K562 (cell line): ENCODE results near the gene SVIP. TPM values are rescaled to one million over a fixed set of nuclear protein-coding genes. Genes with fewer than 3 reads are reported as not detected.

ENCODE experiments used
- ARID1B ChIP-seq: fragments of 450-650 bp; IDR thresholded peaks from 2 replicates; pipeline ENCODE4 v1.6.1; 2016; ENCODE audit warnings: antibody characterized with exemption, mild to moderate bottlenecking, inconsistent platforms
- CHCHD3 ChIP-seq: fragments of 250-450 bp; sonication (Bioruptor Pico); IDR thresholded peaks from 2 replicates; pipeline ENCODE4 v2.1.2; 2022; ENCODE audit warnings: mild to moderate bottlenecking
- DDX20 ChIP-seq: fragments of 450-650 bp; IDR thresholded peaks from 2 replicates; pipeline ENCODE4 v1.6.1; 2016; ENCODE audit warnings: missing genetic modification characterization, low read depth, mild to moderate bottlenecking, missing compliant biosample characterization, moderate library complexity
- DPF2 ChIP-seq: fragments of 450-650 bp; IDR thresholded peaks from 2 replicates; pipeline ENCODE4 v1.6.1; 2016
- ETV5 ChIP-seq: sonication (generic); formaldehyde crosslinking; IDR thresholded peaks from 2 replicates; pipeline ENCODE4 v1.4.0; 2020; ENCODE audit warnings: low read depth, mild to moderate bottlenecking, missing genetic modification reagents
- HNRNPLL ChIP-seq: fragments of 200-400 bp; formaldehyde crosslinking; IDR thresholded peaks from 2 replicates; pipeline ENCODE4 v1.6.1; 2017; ENCODE audit warnings: low read length, low read depth, mild to moderate bottlenecking; ENCODE audit not compliant: poor library complexity, severe bottlenecking
- KAT2B ChIP-seq: IDR thresholded peaks from one replicate; pipeline ENCODE4 v1.6.1; 2012; ENCODE audit warnings: low read depth, mild to moderate bottlenecking, control low read depth, inconsistent platforms, low read length, moderate library complexity
- LEF1 ChIP-seq: fragments of 450-650 bp; IDR thresholded peaks from 2 replicates; pipeline ENCODE4 v1.6.1; 2016; ENCODE audit warnings: mild to moderate bottlenecking
- MIER1 ChIP-seq: fragments of 450-650 bp; IDR thresholded peaks from 2 replicates; pipeline ENCODE4 v1.6.1; 2016; ENCODE audit warnings: antibody characterized with exemption, mild to moderate bottlenecking, low read depth
- NFE2 ChIP-seq: IDR thresholded peaks from 2 replicates; pipeline ENCODE4 v1.6.1; 2014; ENCODE audit warnings: antibody characterized with exemption, low read depth
- NR3C1 ChIP-seq: sonication (generic); formaldehyde crosslinking; IDR thresholded peaks from 2 replicates; pipeline ENCODE4 v1.8.1; 2022; ENCODE audit warnings: missing genetic modification reagents
- PCBP2 ChIP-seq: fragments of 200-400 bp; formaldehyde crosslinking; IDR thresholded peaks from 2 replicates; pipeline ENCODE4 v1.6.1; 2018; ENCODE audit warnings: low read length, low read depth, mild to moderate bottlenecking, moderate library complexity; ENCODE audit not compliant: poor library complexity, severe bottlenecking
- SMAD4 ChIP-seq: fragments of 250-450 bp; sonication (Bioruptor Pico); conservative IDR thresholded peaks from 2 replicates; pipeline ENCODE4 v1.8.0; 2021; ENCODE audit warnings: inconsistent platforms, mild to moderate bottlenecking, moderate library complexity
- SOX6 ChIP-seq: fragments of 450-650 bp; IDR thresholded peaks from 2 replicates; pipeline ENCODE4 v1.6.1; 2014; ENCODE audit warnings: mild to moderate bottlenecking
- TCF3 ChIP-seq: sonication (generic); formaldehyde crosslinking; IDR thresholded peaks from 2 replicates; pipeline ENCODE4 v1.4.0; 2020; ENCODE audit warnings: mild to moderate bottlenecking, missing genetic modification reagents
- TRIM28 ChIP-seq: fragments of 450-650 bp; IDR thresholded peaks from 2 replicates; pipeline ENCODE4 v1.6.1; 2017
- TSC22D4 ChIP-seq: fragments of 450-650 bp; IDR thresholded peaks from 2 replicates; pipeline ENCODE4 v1.6.1; 2016; ENCODE audit warnings: missing genetic modification characterization, missing biosample characterization, control low read depth
- ZNF140 ChIP-seq: fragments of 250-450 bp; sonication (Bioruptor Pico); IDR thresholded peaks from 2 replicates; pipeline ENCODE4 v1.8.0; 2021; ENCODE audit warnings: moderate library complexity, mild to moderate bottlenecking, inconsistent platforms
- ZNF696 ChIP-seq: fragments of 250-450 bp; sonication (Bioruptor Pico); conservative IDR thresholded peaks from 2 replicates; pipeline ENCODE4 v1.4.0; 2020; ENCODE audit warnings: mild to moderate bottlenecking, moderate library complexity
- polyA plus RNA-seq, 8 experiments: library from polyadenylated mRNA; depleted of rRNA in 4 of 8; stranded (reverse) in 5 of 8; unstranded in 3 of 8; fragments of >200 nt; fragmentation: Nextera tagmentation in 2 of 8; fragmentation: Illumina TruSeq in 1 of 8; extraction: Ambion mirVana in 2 of 8; extraction: Trizol in 1 of 8; gene quantifications; 2 replicates each; pipeline versions ENCODE4 v1.2.1 to v1.2.3, GENCODE V29; 2011 to 2014; ENCODE audit warnings: inconsistent platforms in 1 of 8, missing spikeins in 1 of 8
- total RNA-seq, 7 experiments: library from RNA; depleted of rRNA in 6 of 7; stranded (reverse); fragments of >200 nt in 6 of 7; fragmentation: Illumina TruSeq in 2 of 7; extraction: Trizol in 2 of 7; gene quantifications; 2 replicates each; pipeline versions ENCODE4 v1.2.1 to v1.2.3, GENCODE V29; 2011 to 2021; ENCODE audit warnings: low replicate concordance in 1 of 7
- TF ChIP-seq, protein P1 (sequence below): sonication (generic); formaldehyde crosslinking; IDR thresholded peaks from 2 replicates; pipeline ENCODE4 v1.5.0; 2020; ENCODE audit warnings: missing genetic modification reagents
- TF ChIP-seq, protein P2 (sequence below), 2 experiments: fragments of 450-650 bp; IDR thresholded peaks; 2 replicates each; pipeline ENCODE4 v1.6.1; 2016
- TF ChIP-seq, protein P3 (sequence below): fragments of 450-650 bp; IDR thresholded peaks from 2 replicates; pipeline ENCODE4 v1.6.1; 2017; ENCODE audit warnings: antibody characterized with exemption, mild to moderate bottlenecking
- TF ChIP-seq, protein P4 (sequence below), 2 experiments: fragments of 450-650 bp in 1 of 2; sonication (generic) in 1 of 2; formaldehyde crosslinking in 1 of 2; IDR thresholded peaks in 1 of 2; conservative IDR thresholded peaks in 1 of 2; 2 replicates each; pipeline versions ENCODE4 v1.6.1 to v1.8.1; 2016 to 2023; ENCODE audit warnings: mild to moderate bottlenecking in 2 of 2, moderate library complexity in 2 of 2, inconsistent platforms in 1 of 2, missing genetic modification reagents in 1 of 2

The SVIP gene
- total and polyA plus RNA-seq, 9 of the 15 experiments (the other 6 are each of a cell fraction or from before 2014, with no cell fraction given) = 17.9 to 62.5 (median 47.5) TPM

DNA sequence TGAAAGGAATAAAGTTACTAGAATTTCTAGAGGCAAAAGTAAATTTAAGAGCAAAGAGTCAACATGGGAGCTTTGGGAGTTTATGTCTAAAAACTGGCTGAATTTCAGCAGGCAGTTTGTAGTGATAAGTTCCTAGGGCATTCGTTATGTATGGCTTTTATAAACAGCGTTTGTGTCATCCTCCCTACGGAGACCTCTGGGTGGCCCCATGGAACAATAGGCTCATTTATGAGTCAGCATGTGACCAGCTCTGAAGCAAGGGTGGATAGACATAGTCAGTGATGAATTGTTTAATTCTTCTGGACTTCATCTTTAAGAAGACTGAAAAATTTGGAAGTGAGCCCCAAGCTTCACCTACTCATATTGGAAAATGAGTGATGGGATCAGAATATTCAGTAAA, 37.1 kb downstream of the SVIP start (continued):
- TF ChIP-seq TRIM28 = no peak
- TF ChIP-seq NFE2 = peak; percentile 79
- TF ChIP-seq CHCHD3 (CRISPR knock-in tag) = no peak
- peak; percentile 36; the same call in 1 of the 2 replicates for TF ChIP-seq DPF2
- TF ChIP-seq, protein P1, sequence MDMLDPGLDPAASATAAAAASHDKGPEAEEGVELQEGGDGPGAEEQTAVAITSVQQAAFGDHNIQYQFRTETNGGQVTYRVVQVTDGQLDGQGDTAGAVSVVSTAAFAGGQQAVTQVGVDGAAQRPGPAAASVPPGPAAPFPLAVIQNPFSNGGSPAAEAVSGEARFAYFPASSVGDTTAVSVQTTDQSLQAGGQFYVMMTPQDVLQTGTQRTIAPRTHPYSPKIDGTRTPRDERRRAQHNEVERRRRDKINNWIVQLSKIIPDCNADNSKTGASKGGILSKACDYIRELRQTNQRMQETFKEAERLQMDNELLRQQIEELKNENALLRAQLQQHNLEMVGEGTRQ (CRISPR knock-in tag) = peak; percentile 56
- TF ChIP-seq ZNF140 (CRISPR knock-in tag) = no peak
- peak; percentile 17; the same call in 1 of the 2 replicates for TF ChIP-seq ARID1B
- TF ChIP-seq TSC22D4 (tag) = no peak
- TF ChIP-seq SOX6 = peak; percentile 98
- TF ChIP-seq SMAD4 (CRISPR knock-in tag) = no peak
- no peak for TF ChIP-seq ZNF696
- TF ChIP-seq ETV5 (CRISPR knock-in tag) = no peak
- no peak for TF ChIP-seq TCF3 (CRISPR knock-in tag)
- TF ChIP-seq, protein P2, sequence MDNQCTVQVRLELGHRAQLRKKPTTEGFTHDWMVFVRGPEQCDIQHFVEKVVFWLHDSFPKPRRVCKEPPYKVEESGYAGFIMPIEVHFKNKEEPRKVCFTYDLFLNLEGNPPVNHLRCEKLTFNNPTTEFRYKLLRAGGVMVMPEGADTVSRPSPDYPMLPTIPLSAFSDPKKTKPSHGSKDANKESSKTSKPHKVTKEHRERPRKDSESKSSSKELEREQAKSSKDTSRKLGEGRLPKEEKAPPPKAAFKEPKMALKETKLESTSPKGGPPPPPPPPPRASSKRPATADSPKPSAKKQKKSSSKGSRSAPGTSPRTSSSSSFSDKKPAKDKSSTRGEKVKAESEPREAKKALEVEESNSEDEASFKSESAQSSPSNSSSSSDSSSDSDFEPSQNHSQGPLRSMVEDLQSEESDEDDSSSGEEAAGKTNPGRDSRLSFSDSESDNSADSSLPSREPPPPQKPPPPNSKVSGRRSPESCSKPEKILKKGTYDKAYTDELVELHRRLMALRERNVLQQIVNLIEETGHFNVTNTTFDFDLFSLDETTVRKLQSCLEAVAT (IDR thresholded peaks at IDR 0.05) = no peak
- TF ChIP-seq PCBP2 = no peak
- TF ChIP-seq LEF1 = 0 out of 2 replicates have a peak, but pooled peaks have one; percentile 28
- TF ChIP-seq HNRNPLL = no peak
- TF ChIP-seq, protein P3, sequence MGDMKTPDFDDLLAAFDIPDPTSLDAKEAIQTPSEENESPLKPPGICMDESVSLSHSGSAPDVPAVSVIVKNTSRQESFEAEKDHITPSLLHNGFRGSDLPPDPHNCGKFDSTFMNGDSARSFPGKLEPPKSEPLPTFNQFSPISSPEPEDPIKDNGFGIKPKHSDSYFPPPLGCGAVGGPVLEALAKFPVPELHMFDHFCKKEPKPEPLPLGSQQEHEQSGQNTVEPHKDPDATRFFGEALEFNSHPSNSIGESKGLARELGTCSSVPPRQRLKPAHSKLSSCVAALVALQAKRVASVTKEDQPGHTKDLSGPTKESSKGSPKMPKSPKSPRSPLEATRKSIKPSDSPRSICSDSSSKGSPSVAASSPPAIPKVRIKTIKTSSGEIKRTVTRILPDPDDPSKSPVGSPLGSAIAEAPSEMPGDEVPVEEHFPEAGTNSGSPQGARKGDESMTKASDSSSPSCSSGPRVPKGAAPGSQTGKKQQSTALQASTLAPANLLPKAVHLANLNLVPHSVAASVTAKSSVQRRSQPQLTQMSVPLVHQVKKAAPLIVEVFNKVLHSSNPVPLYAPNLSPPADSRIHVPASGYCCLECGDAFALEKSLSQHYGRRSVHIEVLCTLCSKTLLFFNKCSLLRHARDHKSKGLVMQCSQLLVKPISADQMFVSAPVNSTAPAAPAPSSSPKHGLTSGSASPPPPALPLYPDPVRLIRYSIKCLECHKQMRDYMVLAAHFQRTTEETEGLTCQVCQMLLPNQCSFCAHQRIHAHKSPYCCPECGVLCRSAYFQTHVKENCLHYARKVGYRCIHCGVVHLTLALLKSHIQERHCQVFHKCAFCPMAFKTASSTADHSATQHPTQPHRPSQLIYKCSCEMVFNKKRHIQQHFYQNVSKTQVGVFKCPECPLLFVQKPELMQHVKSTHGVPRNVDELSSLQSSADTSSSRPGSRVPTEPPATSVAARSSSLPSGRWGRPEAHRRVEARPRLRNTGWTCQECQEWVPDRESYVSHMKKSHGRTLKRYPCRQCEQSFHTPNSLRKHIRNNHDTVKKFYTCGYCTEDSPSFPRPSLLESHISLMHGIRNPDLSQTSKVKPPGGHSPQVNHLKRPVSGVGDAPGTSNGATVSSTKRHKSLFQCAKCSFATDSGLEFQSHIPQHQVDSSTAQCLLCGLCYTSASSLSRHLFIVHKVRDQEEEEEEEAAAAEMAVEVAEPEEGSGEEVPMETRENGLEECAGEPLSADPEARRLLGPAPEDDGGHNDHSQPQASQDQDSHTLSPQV = peak; percentile 41; the same call in 1 of the 2 replicates
- TF ChIP-seq, protein P4, sequence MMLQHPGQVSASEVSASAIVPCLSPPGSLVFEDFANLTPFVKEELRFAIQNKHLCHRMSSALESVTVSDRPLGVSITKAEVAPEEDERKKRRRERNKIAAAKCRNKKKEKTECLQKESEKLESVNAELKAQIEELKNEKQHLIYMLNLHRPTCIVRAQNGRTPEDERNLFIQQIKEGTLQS (IDR thresholded peaks at IDR 0.05) = peak; percentile 74
- TF ChIP-seq, protein P4 (CRISPR knock-in tag; conservative IDR thresholded peaks at IDR 0.05) = no peak
- TF ChIP-seq KAT2B = no peak
- TF ChIP-seq NR3C1 (CRISPR knock-in tag) = no peak
- no peak for TF ChIP-seq DDX20 (tag)
- no peak for TF ChIP-seq MIER1
